Measurements from ENCODE around the gene CSNK1G2. TPM values are rescaled to one million over a fixed set of nuclear protein-coding genes. Genes with fewer than 3 reads are reported as not detected.

Gene CSNK1G2
- total RNA-seq, 1 donor: 69.5 TPM

DNA sequence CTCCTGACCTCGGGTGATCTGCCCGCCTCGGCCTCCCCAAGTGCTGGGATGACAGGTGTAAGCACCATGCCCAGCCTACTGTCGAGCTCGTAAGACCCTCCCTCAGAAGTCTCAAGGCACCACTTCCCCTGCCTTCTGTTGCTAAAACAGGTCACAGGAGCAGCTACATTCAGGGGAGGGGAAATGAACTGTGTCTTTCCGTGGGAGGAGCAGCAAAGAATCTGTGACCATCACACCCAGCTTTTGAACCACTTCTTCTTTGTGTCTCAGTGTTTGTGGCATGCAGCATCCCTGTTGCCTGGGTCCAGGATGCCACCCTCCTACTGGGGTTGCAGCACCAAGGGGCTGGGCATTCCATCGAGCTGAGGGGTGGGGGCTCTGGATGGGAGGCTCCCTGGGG is 7.7 kb upstream of the CSNK1G2 start:
- no peak for DNase-seq (ENCODE audit: low read depth)
- TF ChIP-seq, protein P1, sequence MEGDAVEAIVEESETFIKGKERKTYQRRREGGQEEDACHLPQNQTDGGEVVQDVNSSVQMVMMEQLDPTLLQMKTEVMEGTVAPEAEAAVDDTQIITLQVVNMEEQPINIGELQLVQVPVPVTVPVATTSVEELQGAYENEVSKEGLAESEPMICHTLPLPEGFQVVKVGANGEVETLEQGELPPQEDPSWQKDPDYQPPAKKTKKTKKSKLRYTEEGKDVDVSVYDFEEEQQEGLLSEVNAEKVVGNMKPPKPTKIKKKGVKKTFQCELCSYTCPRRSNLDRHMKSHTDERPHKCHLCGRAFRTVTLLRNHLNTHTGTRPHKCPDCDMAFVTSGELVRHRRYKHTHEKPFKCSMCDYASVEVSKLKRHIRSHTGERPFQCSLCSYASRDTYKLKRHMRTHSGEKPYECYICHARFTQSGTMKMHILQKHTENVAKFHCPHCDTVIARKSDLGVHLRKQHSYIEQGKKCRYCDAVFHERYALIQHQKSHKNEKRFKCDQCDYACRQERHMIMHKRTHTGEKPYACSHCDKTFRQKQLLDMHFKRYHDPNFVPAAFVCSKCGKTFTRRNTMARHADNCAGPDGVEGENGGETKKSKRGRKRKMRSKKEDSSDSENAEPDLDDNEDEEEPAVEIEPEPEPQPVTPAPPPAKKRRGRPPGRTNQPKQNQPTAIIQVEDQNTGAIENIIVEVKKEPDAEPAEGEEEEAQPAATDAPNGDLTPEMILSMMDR (IDR thresholded peaks at IDR 0.05; ENCODE audit: insufficient read depth, low read depth, low read length): no peak
- H3K4me3 ChIP-seq (ENCODE audit: low read depth, low read length): no peak overlapping the region

DNA sequence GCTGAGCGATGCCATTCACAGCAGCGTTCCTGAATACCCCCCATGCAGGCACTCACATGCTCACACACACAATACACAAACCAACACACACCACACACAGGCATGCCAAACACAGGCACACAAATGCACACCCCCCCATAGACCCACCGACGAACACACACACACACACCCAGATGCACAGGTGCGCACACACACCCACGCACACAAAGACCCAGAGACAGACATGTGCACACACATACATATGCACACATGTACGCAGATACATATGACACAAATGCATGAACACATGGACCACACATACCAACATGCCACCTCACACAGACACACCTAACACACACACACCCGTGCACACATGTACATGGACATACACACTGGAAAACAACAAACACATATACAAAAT is 7.0 kb upstream of the CSNK1G2 start:
- H3K4me3 ChIP-seq (ENCODE audit: low read depth, low read length): no peak overlapping the region
- no peak for DNase-seq (ENCODE audit: low read depth)
- TF ChIP-seq, protein P1 (IDR thresholded peaks at IDR 0.05; ENCODE audit: insufficient read depth, low read depth, low read length): no peak

DNA sequence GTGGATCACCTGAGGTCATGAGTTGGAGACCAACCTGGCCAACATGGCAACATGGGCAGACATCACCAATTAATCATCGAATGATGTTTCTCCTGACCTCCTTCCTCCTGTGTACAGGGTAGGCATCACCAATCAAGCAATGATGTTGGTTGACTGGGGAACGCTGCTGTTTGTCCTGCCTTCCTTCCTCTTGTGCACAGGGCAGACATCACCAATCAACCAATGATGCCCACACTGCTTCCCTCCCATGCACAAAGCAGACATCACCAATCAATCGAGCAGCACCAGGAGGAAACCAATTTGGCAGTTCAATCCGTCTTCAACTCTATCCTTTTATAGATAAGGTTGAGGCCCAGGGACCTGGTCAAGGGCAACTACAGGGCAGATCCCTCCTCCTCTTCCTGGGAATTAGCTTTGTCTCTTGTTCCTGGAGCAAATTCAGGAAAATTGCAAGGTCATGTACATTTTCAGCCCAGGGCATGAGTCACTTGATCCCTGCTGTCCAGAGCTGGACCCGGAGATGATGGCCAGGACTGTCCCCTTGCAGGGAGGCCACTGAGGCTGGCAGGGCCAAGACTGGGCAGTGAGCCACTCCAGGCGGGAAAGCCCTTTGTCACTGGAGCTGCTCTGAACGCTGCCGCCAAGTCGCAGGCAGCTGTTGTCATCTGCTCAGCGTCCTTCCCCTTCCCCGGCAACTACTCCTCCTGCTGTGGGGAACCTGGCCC is 5.3 kb upstream of the CSNK1G2 start:
- no peak for DNase-seq (ENCODE audit: low read depth)
- H3K4me3 ChIP-seq (ENCODE audit: low read depth, low read length): no peak overlapping the region
- TF ChIP-seq, protein P1 (IDR thresholded peaks at IDR 0.05; ENCODE audit: insufficient read depth, low read depth, low read length): no peak

DNA sequence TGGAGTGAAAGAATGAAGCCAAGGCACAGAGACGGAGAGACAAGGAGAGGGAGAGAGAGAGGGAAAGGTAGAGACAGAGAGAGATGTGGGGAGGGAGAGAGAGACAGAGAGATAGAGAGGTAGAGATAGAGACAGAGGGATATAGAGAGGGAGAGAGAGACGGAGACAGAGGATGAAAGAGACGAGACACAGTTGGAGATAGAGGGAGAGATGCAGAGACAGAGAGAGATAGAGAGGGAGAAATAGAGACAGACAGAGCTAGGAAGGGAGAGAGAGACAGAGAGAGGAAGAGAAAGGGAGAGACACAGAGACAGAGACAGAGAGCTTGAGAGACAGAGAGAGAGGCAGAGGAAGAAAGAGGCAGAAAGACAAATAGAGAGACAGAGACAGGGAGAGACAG is 4.5 kb upstream of the CSNK1G2 start:
- DNase-seq (ENCODE audit: low read depth): no peak
- H3K4me3 ChIP-seq (ENCODE audit: low read depth, low read length): no peak overlapping the region
- TF ChIP-seq, protein P1 (IDR thresholded peaks at IDR 0.05; ENCODE audit: insufficient read depth, low read depth, low read length): no peak

DNA sequence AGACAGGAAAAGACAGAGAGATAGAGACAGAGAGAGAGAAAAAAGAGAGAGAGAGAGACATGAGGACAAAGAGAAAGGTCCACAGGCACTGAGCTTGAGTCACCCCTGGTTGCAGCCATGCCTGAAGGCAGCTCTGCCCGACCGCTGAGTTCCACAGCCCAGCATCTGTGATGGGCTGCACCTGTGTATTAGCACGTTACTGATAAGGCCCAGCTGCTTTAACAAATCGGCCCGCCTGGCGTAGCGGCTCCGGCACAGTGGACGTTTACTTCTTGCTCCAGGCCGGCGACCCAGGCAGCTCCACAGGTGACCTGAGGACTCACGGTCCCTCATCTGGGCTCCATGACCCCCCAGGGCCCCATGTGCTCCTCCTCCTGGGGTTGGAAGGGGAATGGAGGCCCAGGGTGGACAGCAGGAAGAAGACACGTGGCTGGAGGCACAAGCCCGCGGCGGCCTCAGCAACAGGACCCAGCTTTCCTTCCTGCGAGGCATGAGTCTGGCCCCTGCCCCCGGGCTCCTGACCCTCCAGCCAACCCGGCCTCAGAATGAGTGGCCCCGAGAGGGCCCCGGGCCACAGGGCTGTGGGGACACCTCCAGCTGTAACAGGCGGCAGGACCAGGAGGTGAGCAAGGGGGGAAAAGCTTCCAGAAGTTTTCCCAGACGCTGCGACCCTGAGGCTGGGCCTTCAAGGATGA is 3.9 kb upstream of the CSNK1G2 start:
- TF ChIP-seq, protein P1 (IDR thresholded peaks at IDR 0.05; ENCODE audit: insufficient read depth, low read depth, low read length): no peak
- DNase-seq (ENCODE audit: low read depth): no peak
- no peak overlapping the region for H3K4me3 ChIP-seq (ENCODE audit: low read depth, low read length)

DNA sequence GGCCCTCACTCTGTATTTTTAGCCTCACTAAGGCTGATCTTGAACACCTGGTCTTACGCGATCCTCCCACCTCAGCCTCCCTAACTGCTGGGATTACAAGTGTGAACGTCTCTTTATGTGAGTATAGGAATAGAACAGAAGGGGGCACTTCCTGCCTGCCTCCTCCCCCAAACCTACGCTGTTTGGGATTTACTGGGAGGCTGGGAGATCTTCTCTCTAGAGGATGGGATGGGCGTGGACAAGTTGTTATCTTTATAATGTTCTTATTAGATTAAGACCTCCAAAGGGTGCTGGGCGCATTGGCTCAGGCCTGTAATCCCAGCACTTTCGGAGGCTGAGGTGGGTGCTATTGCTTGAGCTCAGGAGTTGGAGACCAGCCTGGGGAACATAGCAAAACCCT is 2.9 kb upstream of the CSNK1G2 start:
- no peak overlapping the region for H3K4me3 ChIP-seq (ENCODE audit: low read depth, low read length)

More for the DNA sequence above, 2.9 kb upstream of the CSNK1G2 start:
- TF ChIP-seq, protein P1 (IDR thresholded peaks at IDR 0.05; ENCODE audit: insufficient read depth, low read depth, low read length): no peak
- DNase-seq (ENCODE audit: low read depth): peak; percentile 78

All from fibroblast of villous mesenchyme (primary cell).